Astrocyte of the spinal cord (primary cell): ENCODE data around the gene KLB.
A peak's percentile ranks its signal among the peaks of the same experiment; 100 is the strongest.
"Not testable (repeated sequence)": the region's sequence is repeated elsewhere in the genome, so short reads cannot be mapped to it uniquely, and the experiment has no call there.

ENCODE experiments used
- DNase-seq: peaks from one replicate; pipeline ENCODE4 v3.0.0; 2011; ENCODE audit warnings: low read depth, low spot score
- H3K4me3 ChIP-seq: 2 replicates; pipeline ENCODE4 v1.5.1; 2011; ENCODE audit warnings: low read depth, mild to moderate bottlenecking, low read length, moderate library complexity
- CTCF ChIP-seq: IDR thresholded peaks from 2 replicates; pipeline ENCODE4 v1.5.1; 2012; ENCODE audit warnings: low read depth, mild to moderate bottlenecking, low read length, inconsistent platforms
- in situ Hi-C: cut with HindIII; loops from 2 replicates; pipeline ENCODE4 v1.10.0; 2017; ENCODE audit warnings: low sequenced_read_pairs

Gene KLB

GRCh38 chr4:39452860-39453587 lies 46.3 kb downstream of the KLB start:
- no peak for TF ChIP-seq CTCF
- DNase-seq = no peak
- in situ Hi-C loops = no loop called here

GRCh38 chr4:39453738-39454137 lies 47.0 kb downstream of the KLB start:
- no peak for DNase-seq
- in situ Hi-C loops = no loop called here
- H3K4me3 ChIP-seq = no peak overlapping the region
- no peak for TF ChIP-seq CTCF

More at GRCh38 chr4:39452860-39453587, 46.3 kb downstream of the KLB start:
- H3K4me3 ChIP-seq = no peak overlapping the region

GRCh38 chr4:39455486-39455885 lies 48.8 kb downstream of the KLB start:
- no peak for DNase-seq
- no peak overlapping the region for H3K4me3 ChIP-seq
- in situ Hi-C loops = no loop called here
- no peak for TF ChIP-seq CTCF

- H3K4me3 ChIP-seq = peak overlapping the region; percentile 78
- DNase-seq = no peak
- no peak for TF ChIP-seq CTCF
- in situ Hi-C loops = no loop called here
Measured at GRCh38 chr4:39456946-39457763, 50.4 kb downstream of the KLB start.

GRCh38 chr4:39458161-39458504 lies 51.4 kb downstream of the KLB start:
- DNase-seq, in situ Hi-C loops: not testable (repeated sequence)
- peak overlapping the region; percentile 78 for H3K4me3 ChIP-seq

- in situ Hi-C loops = no loop called here
- no peak for TF ChIP-seq CTCF
- H3K4me3 ChIP-seq = peak within 1 kb of the TSS; percentile 78
- DNase-seq = peak; percentile 99
Measured at GRCh38 chr4:39458505-39459300, 52.0 kb downstream of the KLB start, which contains the start of the genes LIAS and RPL9. Gene LIAS (plus strand): TSS chr4:39459056. CDS start chr4:39459118, 62 bp downstream. Gene RPL9 (minus strand): TSS chr4:39458922. CDS start chr4:39458439, 483 bp downstream.
